H9 (cell line): Measurements from ENCODE around the gene F12. TPM values are rescaled to one million over a fixed set of nuclear protein-coding genes. Genes with fewer than 3 reads are reported as not detected.

Source experiments
- DNase-seq: peaks from one replicate; pipeline ENCODE4 v3.0.0-alpha.2; 2017
- H2AFZ ChIP-seq: one replicate; pipeline ENCODE4 v1.6.1; 2013; ENCODE audit warnings: mild to moderate bottlenecking, low read length, control low read depth, moderate library complexity
- H2AK5ac ChIP-seq: 2 replicates; pipeline ENCODE4 v1.6.1; 2013; ENCODE audit warnings: low read length, control low read depth, mixed read lengths; ENCODE audit not compliant: insufficient read length
- H2BK120ac ChIP-seq: one replicate; pipeline ENCODE4 v1.6.1; 2013; ENCODE audit warnings: low read depth, mild to moderate bottlenecking, low read length, control low read depth, inconsistent platforms; ENCODE audit not compliant: poor library complexity, severe bottlenecking
- H2BK12ac ChIP-seq: 2 replicates; pipeline ENCODE4 v1.6.1; 2013; ENCODE audit warnings: low read length, control low read depth, mixed read lengths, low read depth; ENCODE audit not compliant: insufficient read length
- H2BK15ac ChIP-seq: 2 replicates; pipeline ENCODE4 v1.6.1; 2013; ENCODE audit warnings: low read depth, low read length, control low read depth
- H2BK20ac ChIP-seq: one replicate; pipeline ENCODE4 v1.6.1; 2013; ENCODE audit warnings: low read depth, mild to moderate bottlenecking, low read length, control low read depth, inconsistent platforms; ENCODE audit not compliant: poor library complexity, severe bottlenecking
- H2BK5ac ChIP-seq: 2 replicates; pipeline ENCODE4 v1.6.1; 2013; ENCODE audit warnings: low read length, control low read depth, mixed read lengths; ENCODE audit not compliant: insufficient read length
- H3K14ac ChIP-seq: 2 replicates; pipeline ENCODE4 v1.6.1; 2013; ENCODE audit warnings: low read length, control low read depth; ENCODE audit not compliant: insufficient read depth
- H3K18ac ChIP-seq: 2 replicates; pipeline ENCODE4 v1.6.1; 2013; ENCODE audit warnings: low read depth, mild to moderate bottlenecking, mixed read lengths, low read length, control low read depth; ENCODE audit not compliant: insufficient read length
- H3K23ac ChIP-seq: 2 replicates; pipeline ENCODE4 v1.6.1; 2013; ENCODE audit warnings: low read length, control low read depth, mixed read lengths, low read depth; ENCODE audit not compliant: insufficient read length
- H3K23me2 ChIP-seq: 2 replicates; pipeline ENCODE4 v1.6.1; 2013; ENCODE audit warnings: low read depth, mild to moderate bottlenecking, mixed read lengths, low read length, control low read depth; ENCODE audit not compliant: insufficient read length, poor library complexity, severe bottlenecking
- H3K27ac ChIP-seq: 2 replicates; pipeline ENCODE4 v1.5.1; 2013; ENCODE audit warnings: low read length, control low read depth, mixed read lengths, low read depth; ENCODE audit not compliant: insufficient read length
- H3K27me3 ChIP-seq: 2 replicates; pipeline ENCODE4 v1.6.1; 2013; ENCODE audit warnings: low read length, control low read depth, inconsistent platforms; ENCODE audit not compliant: insufficient read depth
- H3K4ac ChIP-seq: 2 replicates; pipeline ENCODE4 v1.6.1; 2013; ENCODE audit warnings: low read depth, mild to moderate bottlenecking, control low read depth, inconsistent platforms, low read length, moderate library complexity
- H3K4me1 ChIP-seq: 2 replicates; pipeline ENCODE4 v1.6.1; 2013; ENCODE audit warnings: low read length, control low read depth, inconsistent platforms; ENCODE audit not compliant: insufficient read depth
- H3K4me2 ChIP-seq: 2 replicates; pipeline ENCODE4 v1.6.1; 2013; ENCODE audit warnings: low read length, control low read depth, mixed read lengths; ENCODE audit not compliant: insufficient read length, insufficient read depth
- H3K56ac ChIP-seq: 2 replicates; pipeline ENCODE4 v1.6.1; 2013; ENCODE audit warnings: low read depth, mild to moderate bottlenecking, mixed read lengths, low read length, control low read depth; ENCODE audit not compliant: insufficient read length
- H3K79me1 ChIP-seq: 2 replicates; pipeline ENCODE4 v1.6.1; 2013; ENCODE audit warnings: low read depth, mild to moderate bottlenecking, moderate library complexity, low read length, control low read depth, inconsistent platforms; ENCODE audit not compliant: insufficient read depth, poor library complexity, severe bottlenecking
- H3K79me2 ChIP-seq: 2 replicates; pipeline ENCODE4 v1.6.1; 2013; ENCODE audit warnings: low read length, control low read depth, inconsistent platforms; ENCODE audit not compliant: insufficient read depth
- H3K9ac ChIP-seq: 2 replicates; pipeline ENCODE4 v1.6.1; 2013; ENCODE audit warnings: low read length, control low read depth, mixed read lengths; ENCODE audit not compliant: insufficient read length; ENCODE audit errors: extremely low read depth
- H3K9me3 ChIP-seq: one replicate; pipeline ENCODE4 v1.6.1; 2013; ENCODE audit warnings: low read depth, low read length, inconsistent platforms; ENCODE audit not compliant: control insufficient read depth
- H3T11ph ChIP-seq: one replicate; pipeline ENCODE4 v1.6.1; 2013; ENCODE audit warnings: mild to moderate bottlenecking, low read length, control low read depth, inconsistent platforms
- H4K20me1 ChIP-seq: one replicate; pipeline ENCODE4 v1.6.1; 2013; ENCODE audit not compliant: control insufficient read depth, insufficient read length, insufficient read depth
- H4K5ac ChIP-seq: 2 replicates; pipeline ENCODE4 v1.6.1; 2013; ENCODE audit warnings: low read depth, mild to moderate bottlenecking, mixed read lengths, low read length, control low read depth; ENCODE audit not compliant: insufficient read length
- H4K8ac ChIP-seq: replicated peaks from 2 replicates; pipeline ENCODE4 v1.6.1; 2013; ENCODE audit warnings: low read length, control low read depth, mixed read lengths, low read depth; ENCODE audit not compliant: insufficient read length
- H4K91ac ChIP-seq: 2 replicates; pipeline ENCODE4 v1.6.1; 2013; ENCODE audit warnings: low read depth, mild to moderate bottlenecking, moderate library complexity, mixed read lengths, low read length, control low read depth; ENCODE audit not compliant: insufficient read length
- H3K27ac Mint-ChIP-seq, 3 experiments: 2 replicates in 2 of 3; 3 replicates in 1 of 3; pipeline ENCODE4 v1.8.0; 2020 to 2021; ENCODE audit warnings: mixed read lengths in 3 of 3, mild to moderate bottlenecking in 1 of 3, moderate library complexity in 1 of 3
- H3K27me3 Mint-ChIP-seq: 2 replicates; pipeline ENCODE4 v1.8.0; 2021; ENCODE audit warnings: low read depth, mild to moderate bottlenecking, moderate library complexity, mixed read lengths
- H3K36me3 Mint-ChIP-seq, 3 experiments: 2 replicates in 2 of 3; 3 replicates in 1 of 3; pipeline ENCODE4 v1.8.0; 2020 to 2021; ENCODE audit warnings: low read depth in 3 of 3, mixed read lengths in 3 of 3; ENCODE audit not compliant: insufficient read depth in 1 of 3
- H3K4me1 Mint-ChIP-seq, 2 experiments: 2 replicates each; pipeline ENCODE4 v1.8.0; 2020; ENCODE audit warnings: mixed read lengths in 2 of 2
- H3K4me3 Mint-ChIP-seq, 2 experiments: 2 replicates in 1 of 2; 3 replicates in 1 of 2; pipeline ENCODE4 v1.8.0; 2020 to 2021; ENCODE audit warnings: mild to moderate bottlenecking in 2 of 2, mixed read lengths in 2 of 2, moderate library complexity in 1 of 2
- H3K9me3 Mint-ChIP-seq, 2 experiments: 2 replicates in 1 of 2; 3 replicates in 1 of 2; pipeline ENCODE4 v1.8.0; 2020; ENCODE audit warnings: mild to moderate bottlenecking in 2 of 2, mixed read lengths in 2 of 2, moderate library complexity in 1 of 2
- CTCF ChIP-seq: fragments of 200-600 bp; sonication (generic); conservative IDR thresholded peaks from 3 replicates; pipeline ENCODE4 v1.8.0; 2021; ENCODE audit warnings: antibody characterized with exemption, mild to moderate bottlenecking
- WGBS: extraction: QIAGEN DNeasy Blood & Tissue Kit; methylation state at CpG from one replicate; pipeline ENCODE4 v1.1.7; 2013; ENCODE audit warnings: missing lambda C conversion rate, low lambda C conversion rate, mixed read lengths; ENCODE audit not compliant: insufficient read length; ENCODE audit errors: extremely low coverage; 5-methylcytosine and 5-hydroxymethylcytosine counted together
- total RNA-seq: library from RNA; stranded (reverse); gene quantifications from 2 replicates; pipeline ENCODE4 v1.2.1, GENCODE V29; 2021

Gene F12
- total RNA-seq, 1 experiment from 2014 or later = 3.5 TPM

GRCh38 chr5:177455036-177455660, 45.8 kb upstream of the F12 start:
- no peak overlapping the region for H4K5ac ChIP-seq
- H3K23me2 ChIP-seq = peaks cover 14% of the 10 kb centered on the region
- H3K56ac ChIP-seq = no peak overlapping the region
- TF ChIP-seq CTCF = peak; percentile 88
- peak overlapping the region; percentile 66 for H3K9ac ChIP-seq
- H2BK15ac ChIP-seq = peak overlapping the region; percentile 42; the same call in 1 of the 2 replicates
- H3K14ac ChIP-seq = peak overlapping the region; percentile 98
- peak overlapping the region; percentile 97 for H3K18ac ChIP-seq
- peaks cover 13 to 44% (median 31%) of the 10 kb centered on the region in 3 experiments for H3K36me3 Mint-ChIP-seq
- no peaks in the 10 kb centered on the region for H4K20me1 ChIP-seq
- no peaks in the 10 kb centered on the region for H3K4me1 ChIP-seq
- H3K9me3 Mint-ChIP-seq = no peaks in the 10 kb centered on the region; a peak in 1 of 5 replicates
- no CpG with 5 or more reads among the region's 80 CpGs for WGBS
- peaks cover 25% of the 10 kb centered on the region for H3K27me3 Mint-ChIP-seq
- H3K79me1 ChIP-seq = no peaks in the 10 kb centered on the region
- H3K4me3 Mint-ChIP-seq = peak overlapping the region; percentile 72 to 86
- H2BK120ac ChIP-seq = peak overlapping the region; percentile 72
- H4K8ac ChIP-seq = no peak overlapping the region
- H3K79me2 ChIP-seq = no peaks in the 10 kb centered on the region
- H2AK5ac ChIP-seq = no peak overlapping the region
- peak overlapping the region; percentile 68; the same call in 1 of the 2 replicates for H3K4ac ChIP-seq
- H2BK20ac ChIP-seq = no peak overlapping the region
- H2BK5ac ChIP-seq = no peak overlapping the region
- no peak overlapping the region for H4K91ac ChIP-seq
- H3K4me2 ChIP-seq = peak overlapping the region; percentile 73
- H2BK12ac ChIP-seq = no peak overlapping the region
- DNase-seq = peak; percentile 93
- H3K27ac ChIP-seq = no peak overlapping the region
- H3K27me3 ChIP-seq = peaks cover 4% of the 10 kb centered on the region; the same call in 1 of the 2 replicates
- H3K27ac Mint-ChIP-seq = peak overlapping the region in 2 of 3 experiments; percentile 84 to 85; a peak in 2 of 7 replicates
- H3T11ph ChIP-seq = no peak overlapping the region
- no peak overlapping the region for H2AFZ ChIP-seq
- H3K4me1 Mint-ChIP-seq = peaks cover 26 to 31% of the 10 kb centered on the region in 2 experiments
- H3K9me3 ChIP-seq = no peaks in the 10 kb centered on the region
- no peak overlapping the region for H3K23ac ChIP-seq
